Epithelial cell of esophagus (primary cell): Measurements from ENCODE around the gene PRPS1L1.
A peak's percentile ranks its signal among the peaks of the same experiment; 100 is the strongest.

Experiments used
- DNase-seq: peaks from one replicate; pipeline ENCODE4 v3.0.0; 2010; ENCODE audit warnings: low read depth
- H3K4me3 ChIP-seq: 2 replicates; pipeline ENCODE4 v1.5.1; 2011; ENCODE audit warnings: mild to moderate bottlenecking, low read length, control low read depth
- CTCF ChIP-seq: IDR thresholded peaks from 2 replicates; pipeline ENCODE4 v1.5.1; 2011; ENCODE audit warnings: low read depth, mild to moderate bottlenecking, low read length, control low read depth, inconsistent platforms; ENCODE audit not compliant: insufficient read depth; ENCODE audit errors: missing control alignments

The PRPS1L1 gene

GRCh38 chr7:18018296-18019215, 9.1 kb downstream of the PRPS1L1 start:
- no peak for TF ChIP-seq CTCF
- H3K4me3 ChIP-seq = no peak overlapping the region
- no peak for DNase-seq

GRCh38 chr7:18016547-18017444, 10.8 kb downstream of the PRPS1L1 start:
- TF ChIP-seq CTCF = no peak

GRCh38 chr7:18013936-18014335, 13.7 kb downstream of the PRPS1L1 start:
- DNase-seq = peak; percentile 17
- no peak overlapping the region for H3K4me3 ChIP-seq
- no peak for TF ChIP-seq CTCF

More at GRCh38 chr7:18016547-18017444, 10.8 kb downstream of the PRPS1L1 start:
- no peak overlapping the region for H3K4me3 ChIP-seq
- no peak for DNase-seq

- DNase-seq = no peak
Measured at GRCh38 chr7:18004372-18004771, 23.3 kb downstream of the PRPS1L1 start.

GRCh38 chr7:18003286-18003994, 24.2 kb downstream of the PRPS1L1 start:
- TF ChIP-seq CTCF = no peak
- DNase-seq = no peak
- H3K4me3 ChIP-seq = no peak overlapping the region

More at GRCh38 chr7:18004372-18004771, 23.3 kb downstream of the PRPS1L1 start:
- TF ChIP-seq CTCF = no peak
- H3K4me3 ChIP-seq = no peak overlapping the region

GRCh38 chr7:17998692-17999091, 29.0 kb downstream of the PRPS1L1 start:
- TF ChIP-seq CTCF = no peak
- H3K4me3 ChIP-seq = no peak overlapping the region
- DNase-seq = no peak
